ENCODE data around the gene LYPLA2. TPM values are rescaled to one million over a fixed set of nuclear protein-coding genes. Genes with fewer than 3 reads are reported as not detected.
A peak's percentile ranks its signal among the peaks of the same experiment; 100 is the strongest.

Gene LYPLA2
- total RNA-seq, 2 experiments from 2014 or later = 84.2 to 88.2 TPM

GRCh38 chr1:23757812-23758211 is 33.1 kb upstream of the LYPLA2 start:
- ChIA-PET CTCF (interaction anchor here (0.7 to 2.2 kb wide), 3 partner anchors 14 to 411 kb away, joined by 3 to 8 read pairs (median 3); no protein-coding TSS in a partner anchor), POLR2A (interaction anchor here (0.6 to 0.8 kb wide), 3 partner anchors 9 to 85 kb away, joined by 3 to 4 read pairs (median 3); no protein-coding TSS in a partner anchor)
- DNase-seq (no peak), ATAC-seq (no peak)
- Mint-ChIP-seq H3K27me3 (ENCODE audit: low read depth) (no peaks in the 10 kb centered on the region), H3K36me3 (ENCODE audit: low read depth) (peaks cover 69% of the 10 kb centered on the region), H3K4me1 (ENCODE audit: low read depth) (no peaks in the 10 kb centered on the region), H3K27ac (no peak overlapping the region), H3K9me3 (ENCODE audit: insufficient read depth) (no peaks in the 10 kb centered on the region), H3K4me3 (no peak overlapping the region)

DNA sequence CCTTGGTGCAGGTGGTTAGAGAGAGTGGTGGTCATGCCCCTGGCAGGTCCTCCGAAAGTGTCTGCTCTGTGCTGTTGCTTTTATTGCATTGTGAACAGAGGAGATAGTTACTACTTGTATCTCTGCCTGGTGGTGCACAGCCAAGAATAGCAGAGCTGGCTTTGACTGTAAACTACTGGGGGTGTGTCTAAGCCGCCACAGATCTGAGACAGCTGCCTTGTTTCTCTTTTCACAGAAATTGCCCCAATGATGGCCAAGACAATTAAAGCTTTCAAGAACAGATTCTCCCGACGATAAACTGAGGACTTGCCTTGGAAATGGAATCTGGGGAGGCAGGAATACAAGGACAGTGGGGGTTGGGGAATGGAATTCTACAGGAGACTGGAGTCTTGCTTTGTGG is 31.7 kb upstream of the LYPLA2 start:
- Mint-ChIP-seq H3K27me3 (ENCODE audit: low read depth) (no peaks in the 10 kb centered on the region), H3K4me1 (ENCODE audit: low read depth) (no peaks in the 10 kb centered on the region), H3K27ac (no peak overlapping the region), H3K4me3 (no peak overlapping the region), H3K9me3 (ENCODE audit: insufficient read depth) (no peaks in the 10 kb centered on the region), H3K36me3 (ENCODE audit: low read depth) (peaks cover 65% of the 10 kb centered on the region)
- ChIA-PET POLR2A (interaction anchor here (0.6 kb wide), 1 partner anchor 41 kb away, joined by 3 read pairs; no protein-coding TSS in a partner anchor), CTCF (no interaction called here)
- ATAC-seq (no peak), DNase-seq (no peak)

DNA sequence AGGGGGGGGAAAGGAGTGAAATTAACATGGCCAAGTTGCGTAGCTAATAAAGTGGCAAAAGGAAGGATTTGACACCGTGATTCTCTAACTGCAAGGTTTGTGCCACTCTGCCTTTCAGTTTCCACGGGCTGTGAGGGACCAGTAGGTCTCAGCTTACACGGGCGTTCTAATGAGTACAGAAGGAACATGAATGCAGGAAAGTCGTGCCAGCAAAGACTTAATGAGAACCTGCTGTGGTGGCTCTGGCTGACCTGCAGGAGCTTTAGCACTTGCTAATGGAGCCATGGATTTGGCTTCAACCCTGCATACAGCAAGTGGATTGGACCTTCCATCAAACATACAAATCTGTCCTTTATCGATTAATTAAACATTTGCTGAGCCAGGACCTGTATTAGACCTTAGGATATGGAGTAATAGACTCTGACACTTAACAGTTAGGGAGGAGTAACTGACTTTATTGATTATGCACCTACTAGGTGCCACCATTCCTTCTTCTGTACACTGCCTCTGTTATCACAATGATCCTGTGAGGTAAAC is 27.8 kb upstream of the LYPLA2 start:
- Mint-ChIP-seq H3K36me3 (ENCODE audit: low read depth) (peaks cover 42% of the 10 kb centered on the region), H3K9me3 (ENCODE audit: insufficient read depth) (no peaks in the 10 kb centered on the region), H3K4me3 (no peak overlapping the region), H3K4me1 (ENCODE audit: low read depth) (no peaks in the 10 kb centered on the region), H3K27me3 (ENCODE audit: low read depth) (no peaks in the 10 kb centered on the region), H3K27ac (no peak overlapping the region)
- ChIA-PET POLR2A (no interaction called here), CTCF (interaction anchor here (1.3 to 2.6 kb wide), 2 partner anchors 9 to 17 kb away, joined by 4 to 12 read pairs; no protein-coding TSS in a partner anchor)
- ATAC-seq (no peak), DNase-seq (no peak)

DNA sequence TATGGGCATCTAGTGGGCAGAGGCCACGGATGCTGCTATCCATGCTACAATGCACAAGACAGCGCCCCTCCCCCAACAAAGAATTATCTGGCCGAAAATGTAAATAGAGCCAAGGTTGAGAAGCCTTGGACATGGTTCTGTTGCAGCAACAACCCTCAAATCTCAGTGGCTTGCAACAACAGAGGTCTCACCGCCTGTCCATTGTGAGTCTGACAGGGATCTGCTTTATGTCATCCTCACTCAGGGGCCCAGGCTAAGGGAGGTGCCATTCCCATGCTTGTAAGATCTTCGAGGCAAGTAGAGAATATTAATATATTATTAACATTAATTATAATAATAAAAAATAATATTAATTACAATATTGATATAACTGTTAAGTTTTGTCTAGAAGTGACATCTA is 22.2 kb upstream of the LYPLA2 start:
- Mint-ChIP-seq H3K4me1 (ENCODE audit: low read depth) (peaks cover 3% of the 10 kb centered on the region), H3K4me3 (no peak overlapping the region), H3K27ac (no peak overlapping the region), H3K9me3 (ENCODE audit: insufficient read depth) (no peaks in the 10 kb centered on the region), H3K27me3 (ENCODE audit: low read depth) (no peaks in the 10 kb centered on the region), H3K36me3 (ENCODE audit: low read depth) (peaks cover 8% of the 10 kb centered on the region)
- DNase-seq (no peak), ATAC-seq (no peak)
- ChIA-PET CTCF (interaction anchor here (1.2 to 4.1 kb wide), 2 partner anchors 127 to 148 kb away, joined by 3 to 100 read pairs; no protein-coding TSS in a partner anchor), POLR2A (no interaction called here)

DNA sequence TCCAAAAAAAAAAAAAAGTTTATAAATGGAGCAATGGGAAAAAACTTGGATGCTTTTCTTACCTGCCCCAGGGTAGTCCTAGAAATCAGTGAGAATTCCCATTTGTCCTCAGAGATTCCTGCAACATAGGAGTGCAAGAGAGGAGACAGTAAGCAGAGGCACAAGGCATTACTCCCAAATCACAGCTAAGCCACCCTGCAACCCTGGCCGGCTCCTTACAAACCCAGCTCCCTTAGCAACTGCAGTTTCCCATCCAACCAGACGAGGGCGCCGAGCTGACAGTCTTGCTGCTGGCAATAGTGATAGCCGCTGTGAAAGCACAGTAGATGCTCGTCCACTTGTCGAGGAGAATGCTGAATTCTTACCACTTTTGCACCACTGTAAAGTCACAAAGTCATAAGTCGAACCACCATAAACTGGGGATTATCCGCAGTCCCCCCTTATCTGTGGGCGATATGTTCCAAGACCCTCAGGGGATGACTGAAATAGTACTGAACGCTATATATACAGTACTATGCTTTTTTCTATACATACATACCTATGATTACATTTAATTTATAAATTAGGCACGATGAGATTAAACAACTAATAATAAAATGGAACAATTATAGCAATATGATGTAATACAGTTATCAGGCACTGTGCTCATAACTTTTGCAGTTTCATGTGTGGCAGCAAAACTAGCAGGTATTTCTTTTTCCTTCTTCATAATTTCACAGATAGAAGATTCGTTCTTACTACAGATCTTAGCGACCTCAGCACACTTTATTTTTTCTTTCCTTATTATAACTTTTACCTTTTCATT is 18.7 kb upstream of the LYPLA2 start:
- Mint-ChIP-seq H3K27ac (no peak overlapping the region), H3K9me3 (ENCODE audit: insufficient read depth) (no peaks in the 10 kb centered on the region), H3K36me3 (ENCODE audit: low read depth) (no peaks in the 10 kb centered on the region), H3K4me3 (no peak overlapping the region), H3K27me3 (ENCODE audit: low read depth) (no peaks in the 10 kb centered on the region), H3K4me1 (ENCODE audit: low read depth) (peaks cover 32% of the 10 kb centered on the region)
- DNase-seq = peak; percentile 92
- ChIA-PET POLR2A (interaction anchor here (0.6 to 1.3 kb wide), 4 partner anchors 19 to 258 kb away, joined by 3 to 4 read pairs (median 4); partner anchors contain the start of gene LYPLA2), CTCF (interaction anchor here (0.6 to 4.1 kb wide), 56 partner anchors 8 to 619 kb away, joined by 3 to 100 read pairs (median 4); partner anchors contain the start of genes CNR2, ELOA, FUCA1 and GALE)
- peak; percentile 97 for ATAC-seq

- Mint-ChIP-seq H3K27ac (no peak overlapping the region), H3K27me3 (ENCODE audit: low read depth) (no peaks in the 10 kb centered on the region), H3K9me3 (ENCODE audit: insufficient read depth) (no peaks in the 10 kb centered on the region), H3K36me3 (ENCODE audit: low read depth) (no peaks in the 10 kb centered on the region), H3K4me3 (no peak overlapping the region), H3K4me1 (ENCODE audit: low read depth) (peaks cover 38% of the 10 kb centered on the region)
- ChIA-PET CTCF (no interaction called here), POLR2A (no interaction called here)
- DNase-seq (no peak), ATAC-seq (no peak)
Observed at GRCh38 chr1:23772854-23773242, 18.1 kb upstream of the LYPLA2 start.

- Mint-ChIP-seq H3K36me3 (ENCODE audit: low read depth) (no peaks in the 10 kb centered on the region), H3K4me1 (ENCODE audit: low read depth) (peaks cover 41% of the 10 kb centered on the region), H3K9me3 (ENCODE audit: insufficient read depth) (no peaks in the 10 kb centered on the region), H3K27me3 (ENCODE audit: low read depth) (no peaks in the 10 kb centered on the region), H3K27ac (no peak overlapping the region), H3K4me3 (no peak overlapping the region)
- ATAC-seq = no peak
- ChIA-PET POLR2A (interaction anchor here (0.6 to 0.8 kb wide), 2 partner anchors 31 to 156 kb away, joined by 3 to 4 read pairs; partner anchors contain the start of gene ELOA), CTCF (interaction anchor here (0.8 to 2.1 kb wide), 8 partner anchors 16 to 142 kb away, joined by 3 to 13 read pairs (median 4); partner anchors contain the start of gene LYPLA2)
- no peak for DNase-seq
Observed at GRCh38 chr1:23774174-23774880, 16.6 kb upstream of the LYPLA2 start.

- no peaks in the 10 kb centered on the region for H3K27me3 Mint-ChIP-seq (ENCODE audit: low read depth)
- H3K9me3 Mint-ChIP-seq (ENCODE audit: insufficient read depth) = no peaks in the 10 kb centered on the region
- no peak overlapping the region for H3K27ac Mint-ChIP-seq
- H3K4me1 Mint-ChIP-seq (ENCODE audit: low read depth) = peaks cover 52% of the 10 kb centered on the region
- ChIA-PET POLR2A (no interaction called here), CTCF (interaction anchor here (1.3 to 3.2 kb wide), 5 partner anchors 24 to 140 kb away, joined by 3 to 23 read pairs (median 4); partner anchors contain the start of genes GALE and RPL11)
- DNase-seq (no peak), ATAC-seq (no peak)
- peaks cover 6% of the 10 kb centered on the region for H3K36me3 Mint-ChIP-seq (ENCODE audit: low read depth)
- no peak overlapping the region for H3K4me3 Mint-ChIP-seq
Observed at GRCh38 chr1:23776217-23776616, 14.7 kb upstream of the LYPLA2 start.

DNA sequence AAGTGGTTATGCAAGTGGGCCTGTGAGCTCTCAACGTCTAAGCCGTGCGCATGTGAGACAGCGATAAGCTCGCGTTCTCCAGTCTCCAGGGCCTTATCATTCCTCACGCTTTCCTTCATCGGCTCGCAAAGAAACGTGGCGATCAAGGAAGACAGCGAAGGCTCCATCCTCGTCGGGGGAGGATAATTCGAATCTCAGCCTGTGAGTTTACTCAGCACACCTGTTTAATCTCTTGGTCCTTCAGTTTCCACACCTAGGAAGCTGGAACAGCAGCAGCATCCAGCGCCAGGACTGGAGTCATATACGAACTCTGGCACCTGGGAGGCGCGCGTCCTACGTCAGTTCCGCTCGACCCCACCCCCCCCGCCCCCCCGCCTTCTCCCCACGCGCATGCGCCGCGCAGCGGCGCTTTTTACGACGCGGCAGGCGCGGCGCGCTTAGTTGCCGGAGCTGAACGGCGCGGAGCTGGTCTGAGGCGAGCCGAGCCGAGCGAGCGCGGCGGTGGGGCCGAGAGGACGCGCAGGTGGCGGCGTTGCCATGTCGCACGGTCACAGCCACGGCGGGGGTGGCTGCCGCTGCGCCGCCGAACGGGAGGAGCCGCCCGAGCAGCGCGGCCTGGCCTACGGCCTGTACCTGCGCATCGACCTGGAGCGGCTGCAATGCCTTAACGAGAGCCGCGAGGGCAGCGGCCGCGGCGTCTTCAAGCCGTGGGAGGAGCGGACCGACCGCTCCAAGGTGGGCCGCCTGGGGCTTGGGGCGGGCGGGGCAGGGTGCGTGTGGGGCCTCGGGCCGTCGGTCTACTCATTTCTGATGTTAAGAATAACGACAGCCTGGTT is 12.7 kb upstream of the LYPLA2 start, which contains the start of gene PITHD1:
TSS of gene PITHD1 (plus strand) at position 440 of the 836 bp plus-strand sequence. CDS start at position 538, 98 bp downstream.
- Mint-ChIP-seq H3K9me3 (ENCODE audit: insufficient read depth) (no peaks in the 10 kb centered on the region), H3K4me1 (ENCODE audit: low read depth) (peaks cover 51% of the 10 kb centered on the region), H3K27ac (peak within 1 kb of the TSS; percentile 94), H3K36me3 (ENCODE audit: low read depth) (peaks cover 13% of the 10 kb centered on the region), H3K27me3 (ENCODE audit: low read depth) (no peaks in the 10 kb centered on the region), H3K4me3 (peak within 1 kb of the TSS; percentile 84)
- DNase-seq = peak; percentile 86
- POLR2A ChIA-PET = interaction anchor here (0.9 to 3.3 kb wide), 8 partner anchors 10 to 181 kb away, joined by 3 to 25 read pairs (median 7); partner anchors contain the start of genes ELOA, GALE, LYPLA2 and PNRC2
- CTCF ChIA-PET = interaction anchor here (1.1 to 3.2 kb wide), 8 partner anchors 24 to 281 kb away, joined by 3 to 23 read pairs (median 4); no protein-coding TSS in a partner anchor
- ATAC-seq = peak; percentile 90

GRCh38 chr1:23779826-23780371 is 11.0 kb upstream of the LYPLA2 start:
- Mint-ChIP-seq H3K27ac (peak overlapping the region; percentile 50), H3K9me3 (ENCODE audit: insufficient read depth) (no peaks in the 10 kb centered on the region), H3K4me3 (peak overlapping the region; percentile 84), H3K27me3 (ENCODE audit: low read depth) (no peaks in the 10 kb centered on the region), H3K4me1 (ENCODE audit: low read depth) (peaks cover 44% of the 10 kb centered on the region), H3K36me3 (ENCODE audit: low read depth) (peaks cover 23% of the 10 kb centered on the region)
- POLR2A ChIA-PET = interaction anchor here (1.0 to 3.3 kb wide), 8 partner anchors 8 to 180 kb away, joined by 3 to 25 read pairs (median 5); partner anchors contain the start of genes GALE, LYPLA2 and PNRC2
- DNase-seq (no peak), ATAC-seq (no peak)
- CTCF ChIA-PET = interaction anchor here (0.9 to 1.8 kb wide), 8 partner anchors 8 to 1674 kb away, joined by 3 to 9 read pairs (median 4); partner anchors contain the start of genes HMGCL and RPL11
